ENCODE measurements around the gene AOPEP. TPM values are rescaled to one million over a fixed set of nuclear protein-coding genes. Genes with fewer than 3 reads are reported as not detected.

The AOPEP gene
- total and polyA plus RNA-seq, 2 donors (not counting 1 experiment from before 2014, with no cell fraction given) = 66.1 to 94.1 TPM

GRCh38 chr9:95024097-95024671 lies 297.7 kb downstream of the AOPEP start:
- H2AFZ ChIP-seq (ENCODE audit: low read length) = no peak overlapping the region
- peaks cover 2% of the 10 kb centered on the region for H3K36me3 ChIP-seq (ENCODE audit: control insufficient read depth, insufficient read depth, low read length)
- peak overlapping the region; percentile 41 for H3K9ac ChIP-seq (ENCODE audit: insufficient read depth, low read length)

DNA sequence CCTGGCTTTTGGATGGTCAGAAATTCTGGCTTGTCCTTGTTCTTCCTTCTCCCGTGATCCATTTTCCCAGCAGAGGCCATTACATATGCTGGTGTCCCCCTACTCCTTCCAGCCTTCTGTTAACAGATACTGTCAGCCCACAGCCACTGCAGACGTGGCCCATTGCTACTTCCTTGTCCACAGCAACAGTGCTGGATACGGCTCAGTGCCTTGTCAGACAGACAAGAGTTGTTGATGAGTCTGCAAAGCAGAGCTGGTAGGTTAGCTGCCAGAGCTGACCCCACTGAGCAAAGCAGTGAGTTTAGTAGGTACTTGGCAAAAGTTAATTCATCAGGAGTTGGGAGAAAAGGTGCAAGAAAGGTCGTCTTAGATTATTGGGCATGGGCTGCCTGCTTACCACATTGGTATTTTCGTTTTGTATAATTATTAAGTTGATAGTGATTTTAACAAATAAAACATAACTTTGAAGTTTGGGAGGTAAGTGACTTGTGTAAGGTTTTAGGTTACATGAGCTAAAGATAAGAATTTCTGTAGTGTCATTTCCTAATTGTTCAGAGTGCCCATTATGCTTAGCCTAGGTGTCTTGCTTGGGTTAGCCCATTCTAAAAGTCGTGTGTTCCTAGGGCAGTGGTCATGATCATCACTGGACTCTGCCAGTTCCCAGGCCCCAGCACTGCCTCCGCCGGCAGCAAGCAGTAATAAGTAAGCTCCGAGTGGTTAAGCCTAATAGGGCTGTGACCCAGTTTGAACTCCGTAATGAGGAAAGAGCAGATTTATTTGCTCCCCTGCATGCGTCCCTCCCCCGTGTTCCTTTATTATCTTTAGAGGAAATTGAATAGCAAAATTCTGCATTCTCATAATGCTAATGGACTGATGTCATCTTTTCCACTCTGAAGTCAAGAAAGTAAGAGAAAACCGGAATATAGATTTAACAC lies 299.0 kb downstream of the AOPEP start:
- peaks cover 40% of the 10 kb centered on the region for H3K4me1 ChIP-seq (ENCODE audit: control insufficient read depth, extremely low read depth, insufficient read depth, low read length)
- H3K36me3 ChIP-seq (ENCODE audit: control insufficient read depth, insufficient read depth, low read length) = no peaks in the 10 kb centered on the region
- H3K79me2 ChIP-seq (ENCODE audit: control insufficient read depth, insufficient read depth, low read length) = peaks cover 85% of the 10 kb centered on the region
- H4K20me1 ChIP-seq (ENCODE audit: control insufficient read depth, extremely low read depth, insufficient read depth, low read length) = no peaks in the 10 kb centered on the region
- peak; percentile 90 to 94 for DNase-seq (ENCODE audit: low read depth in 2 of 2)
- H3K9ac ChIP-seq (ENCODE audit: insufficient read depth, low read length) = peak overlapping the region; percentile 32
- no peaks in the 10 kb centered on the region for H3K27me3 ChIP-seq (ENCODE audit: control insufficient read depth, insufficient read depth, low read length)
- no peak overlapping the region for H2AFZ ChIP-seq (ENCODE audit: low read length)
- H3K9me3 ChIP-seq (ENCODE audit: control insufficient read depth, insufficient read depth, low read depth, low read length) = no peaks in the 10 kb centered on the region
- peak overlapping the region; percentile 84 for H3K27ac ChIP-seq (ENCODE audit: insufficient read depth, low read length)
- TF ChIP-seq EZH2 (IDR thresholded peaks at IDR 0.05; ENCODE audit: low read length, missing control alignments) = no peak
- TF ChIP-seq, protein P1, sequence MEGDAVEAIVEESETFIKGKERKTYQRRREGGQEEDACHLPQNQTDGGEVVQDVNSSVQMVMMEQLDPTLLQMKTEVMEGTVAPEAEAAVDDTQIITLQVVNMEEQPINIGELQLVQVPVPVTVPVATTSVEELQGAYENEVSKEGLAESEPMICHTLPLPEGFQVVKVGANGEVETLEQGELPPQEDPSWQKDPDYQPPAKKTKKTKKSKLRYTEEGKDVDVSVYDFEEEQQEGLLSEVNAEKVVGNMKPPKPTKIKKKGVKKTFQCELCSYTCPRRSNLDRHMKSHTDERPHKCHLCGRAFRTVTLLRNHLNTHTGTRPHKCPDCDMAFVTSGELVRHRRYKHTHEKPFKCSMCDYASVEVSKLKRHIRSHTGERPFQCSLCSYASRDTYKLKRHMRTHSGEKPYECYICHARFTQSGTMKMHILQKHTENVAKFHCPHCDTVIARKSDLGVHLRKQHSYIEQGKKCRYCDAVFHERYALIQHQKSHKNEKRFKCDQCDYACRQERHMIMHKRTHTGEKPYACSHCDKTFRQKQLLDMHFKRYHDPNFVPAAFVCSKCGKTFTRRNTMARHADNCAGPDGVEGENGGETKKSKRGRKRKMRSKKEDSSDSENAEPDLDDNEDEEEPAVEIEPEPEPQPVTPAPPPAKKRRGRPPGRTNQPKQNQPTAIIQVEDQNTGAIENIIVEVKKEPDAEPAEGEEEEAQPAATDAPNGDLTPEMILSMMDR (conservative IDR thresholded peaks at IDR 0.05 in 1 of 2, IDR thresholded peaks at IDR 0.05 in 1 of 2; ENCODE audit: low read depth in 1 of 2, low read length in 2 of 2) = peak; percentile 50 to 65
- peak overlapping the region; percentile 76 for H3K4me2 ChIP-seq (ENCODE audit: extremely low read depth, insufficient read depth, low read length)
- H3K4me3 ChIP-seq (replicated peaks in 1 of 4; ENCODE audit: control extremely low read depth in 1 of 4, insufficient read depth in 1 of 4, low read depth in 3 of 4, low read length in 4 of 4) = no peak overlapping the region

More at GRCh38 chr9:95024097-95024671, 297.7 kb downstream of the AOPEP start:
- no peak overlapping the region for H3K4me3 ChIP-seq (replicated peaks in 1 of 4; ENCODE audit: control extremely low read depth in 1 of 4, insufficient read depth in 1 of 4, low read depth in 3 of 4, low read length in 4 of 4)
- peak overlapping the region; percentile 49 for H3K4me2 ChIP-seq (ENCODE audit: extremely low read depth, insufficient read depth, low read length)
- no peaks in the 10 kb centered on the region for H3K27me3 ChIP-seq (ENCODE audit: control insufficient read depth, insufficient read depth, low read length)
- peaks cover 88% of the 10 kb centered on the region for H3K79me2 ChIP-seq (ENCODE audit: control insufficient read depth, insufficient read depth, low read length)
- H3K4me1 ChIP-seq (ENCODE audit: control insufficient read depth, extremely low read depth, insufficient read depth, low read length) = peaks cover 42% of the 10 kb centered on the region
- H4K20me1 ChIP-seq (ENCODE audit: control insufficient read depth, extremely low read depth, insufficient read depth, low read length) = no peaks in the 10 kb centered on the region
- TF ChIP-seq, protein P1 (conservative IDR thresholded peaks at IDR 0.05 in 1 of 2, IDR thresholded peaks at IDR 0.05 in 1 of 2; ENCODE audit: low read depth in 1 of 2, low read length in 2 of 2) = no peak
- no peak for TF ChIP-seq EZH2 (IDR thresholded peaks at IDR 0.05; ENCODE audit: low read length, missing control alignments)
- peak overlapping the region; percentile 84 for H3K27ac ChIP-seq (ENCODE audit: insufficient read depth, low read length)
- no peaks in the 10 kb centered on the region for H3K9me3 ChIP-seq (ENCODE audit: control insufficient read depth, insufficient read depth, low read depth, low read length)
- no peak for DNase-seq (ENCODE audit: low read depth in 2 of 2)

DNA sequence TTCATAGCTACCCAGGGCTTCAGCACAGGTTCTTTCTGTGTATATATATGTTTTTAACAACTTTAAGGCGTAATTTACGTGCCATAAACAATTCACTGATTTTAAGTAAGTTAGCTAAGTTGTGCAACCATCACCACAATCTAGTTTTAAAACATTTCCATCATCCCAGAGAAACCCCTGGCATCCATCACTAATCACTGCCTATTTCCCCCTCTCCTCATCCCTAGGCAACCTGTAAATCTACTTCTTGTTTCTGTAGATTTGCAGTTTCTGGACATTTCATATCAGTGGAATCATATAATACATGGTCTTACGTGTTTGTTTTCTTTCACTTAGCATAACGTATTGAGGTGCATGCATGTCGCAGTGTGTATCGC lies 299.6 kb downstream of the AOPEP start:
- Histone ChIP-seq H3K36me3 (ENCODE audit: control insufficient read depth, insufficient read depth, low read length) (no peaks in the 10 kb centered on the region), H3K9ac (ENCODE audit: insufficient read depth, low read length) (no peak overlapping the region), H2AFZ (ENCODE audit: low read length) (no peak overlapping the region), H3K4me3 (replicated peaks in 1 of 4; ENCODE audit: control extremely low read depth in 1 of 4, insufficient read depth in 1 of 4, low read depth in 3 of 4, low read length in 4 of 4) (no peak overlapping the region), H3K4me1 (ENCODE audit: control insufficient read depth, extremely low read depth, insufficient read depth, low read length) (peaks cover 42% of the 10 kb centered on the region), H4K20me1 (ENCODE audit: control insufficient read depth, extremely low read depth, insufficient read depth, low read length) (no peaks in the 10 kb centered on the region), H3K9me3 (ENCODE audit: control insufficient read depth, insufficient read depth, low read depth, low read length) (no peaks in the 10 kb centered on the region), H3K4me2 (ENCODE audit: extremely low read depth, insufficient read depth, low read length) (peak overlapping the region; percentile 7), H3K27ac (ENCODE audit: insufficient read depth, low read length) (peak overlapping the region; percentile 21), H3K27me3 (ENCODE audit: control insufficient read depth, insufficient read depth, low read length) (no peaks in the 10 kb centered on the region), H3K79me2 (ENCODE audit: control insufficient read depth, insufficient read depth, low read length) (peaks cover 85% of the 10 kb centered on the region)
- TF ChIP-seq, protein P1 (conservative IDR thresholded peaks at IDR 0.05 in 1 of 2, IDR thresholded peaks at IDR 0.05 in 1 of 2; ENCODE audit: low read depth in 1 of 2, low read length in 2 of 2) = no peak
- no peak for TF ChIP-seq EZH2 (IDR thresholded peaks at IDR 0.05; ENCODE audit: low read length, missing control alignments)
- DNase-seq (ENCODE audit: low read depth in 2 of 2) = no peak
